WTC11 (cell line): ENCODE data around the gene RRP12. TPM values are rescaled to one million over a fixed set of nuclear protein-coding genes. Genes with fewer than 3 reads are reported as not detected.

Experiments used
- ATAC-seq: fragments of 200-7000 bp; cut with Tn5 transposase; 2 replicates; pipeline ENCODE4 v1.10.0; 2021; ENCODE audit warnings: mild to moderate bottlenecking, moderate library complexity
- CTCF ChIA-PET: fragments of 300-600 bp; sonication (Branson Sonifier 250); formaldehyde crosslinking; loops from one replicate; lab custom pipeline; 2021; ENCODE audit warnings: antibody characterized with exemption; lab: Charles Lee
- POLR2A ChIA-PET: fragments of 350-600 bp; sonication (Branson Sonifier 250); formaldehyde crosslinking; loops from one replicate; lab custom pipeline; 2021; ENCODE audit warnings: antibody characterized with exemption; lab: Charles Lee
- DNase-seq: peaks from one replicate; pipeline ENCODE4 v3.0.0; 2021; ENCODE audit warnings: low spot score
- H3K27ac Mint-ChIP-seq: 2 replicates; pipeline ENCODE4 v1.8.0; 2021; ENCODE audit warnings: mixed read lengths
- H3K27me3 Mint-ChIP-seq: 2 replicates; pipeline ENCODE4 v1.8.0; 2021; ENCODE audit warnings: low read depth, mild to moderate bottlenecking, moderate library complexity, mixed read lengths
- H3K36me3 Mint-ChIP-seq: 2 replicates; pipeline ENCODE4 v1.8.0; 2021; ENCODE audit warnings: mixed read lengths
- H3K4me1 Mint-ChIP-seq: 2 replicates; pipeline ENCODE4 v1.8.0; 2022; ENCODE audit warnings: mixed read lengths
- H3K4me3 Mint-ChIP-seq: 2 replicates; pipeline ENCODE4 v1.8.0; 2021; ENCODE audit warnings: mild to moderate bottlenecking, moderate library complexity, mixed read lengths
- H3K9me3 Mint-ChIP-seq: 2 replicates; pipeline ENCODE4 v1.8.0; 2021; ENCODE audit warnings: mixed read lengths
- CDX4 ChIP-seq: fragments of 250-450 bp; sonication (Bioruptor Pico); IDR thresholded peaks from 2 replicates; pipeline ENCODE4 v1.9.0; 2021; ENCODE audit warnings: moderate library complexity, mild to moderate bottlenecking, inconsistent platforms, borderline replicate concordance
- E2F1 ChIP-seq: sonication (generic); formaldehyde crosslinking; IDR thresholded peaks from 2 replicates; pipeline ENCODE4 v1.8.0; 2022; ENCODE audit warnings: mild to moderate bottlenecking, missing genetic modification reagents
- ESRRA ChIP-seq: sonication (generic); formaldehyde crosslinking; IDR thresholded peaks from 2 replicates; pipeline ENCODE4 v1.8.1; 2022; ENCODE audit warnings: mild to moderate bottlenecking, missing genetic modification reagents, borderline replicate concordance
- GABPB1 ChIP-seq: sonication (generic); formaldehyde crosslinking; IDR thresholded peaks from 2 replicates; pipeline ENCODE4 v1.8.1; 2023; ENCODE audit warnings: mild to moderate bottlenecking, missing genetic modification reagents
- JUN ChIP-seq: sonication (generic); formaldehyde crosslinking; IDR thresholded peaks from 2 replicates; pipeline ENCODE4 v1.8.0; 2023; ENCODE audit warnings: mild to moderate bottlenecking, missing genetic modification reagents
- KAT7 ChIP-seq: sonication (generic); formaldehyde crosslinking; IDR thresholded peaks from 2 replicates; pipeline ENCODE4 v1.8.1; 2023; ENCODE audit warnings: missing genetic modification reagents, mild to moderate bottlenecking, borderline replicate concordance
- NFYB ChIP-seq: sonication (generic); formaldehyde crosslinking; conservative IDR thresholded peaks from 2 replicates; pipeline ENCODE4 v1.8.0; 2022; ENCODE audit warnings: low read depth, missing genetic modification reagents
- NR1H2 ChIP-seq: sonication (generic); formaldehyde crosslinking; IDR thresholded peaks from 2 replicates; pipeline ENCODE4 v1.9.0; 2021; ENCODE audit warnings: mild to moderate bottlenecking, moderate library complexity, missing genetic modification reagents
- NR3C1 ChIP-seq: sonication (generic); formaldehyde crosslinking; conservative IDR thresholded peaks from 2 replicates; pipeline ENCODE4 v1.8.1; 2023; ENCODE audit warnings: low read depth, mild to moderate bottlenecking, missing genetic modification reagents
- RORB ChIP-seq: fragments of 250-450 bp; sonication (Bioruptor Pico); IDR thresholded peaks from 2 replicates; pipeline ENCODE4 v1.9.0; 2021; ENCODE audit warnings: mild to moderate bottlenecking
- STAT6 ChIP-seq: sonication (generic); formaldehyde crosslinking; conservative IDR thresholded peaks from 2 replicates; pipeline ENCODE4 v1.8.1; 2023; ENCODE audit warnings: mild to moderate bottlenecking, low read depth, missing genetic modification reagents, moderate library complexity
- TP53 ChIP-seq: sonication (generic); formaldehyde crosslinking; IDR thresholded peaks from 2 replicates; pipeline ENCODE4 v1.8.1; 2023; ENCODE audit warnings: mild to moderate bottlenecking, missing genetic modification reagents
- ZNF317 ChIP-seq: sonication (generic); formaldehyde crosslinking; IDR thresholded peaks from 2 replicates; pipeline ENCODE4 v1.8.1; 2023; ENCODE audit warnings: low read depth, mild to moderate bottlenecking, moderate library complexity, missing genetic modification reagents, borderline replicate concordance
- total RNA-seq: library from RNA; stranded (reverse); gene quantifications from 3 replicates; pipeline ENCODE4 v1.2.3, GENCODE V29; 2021
- TF ChIP-seq, protein P1 (sequence below): fragments of 250-450 bp; sonication (Bioruptor Pico); IDR thresholded peaks from 2 replicates; pipeline ENCODE4 v1.9.0; 2021; ENCODE audit warnings: mild to moderate bottlenecking
- TF ChIP-seq, protein P2 (sequence below): sonication (generic); formaldehyde crosslinking; IDR thresholded peaks from 2 replicates; pipeline ENCODE4 v1.8.1; 2022; ENCODE audit warnings: mild to moderate bottlenecking, moderate library complexity, missing genetic modification reagents
- TF ChIP-seq, protein P3 (sequence below): sonication (generic); formaldehyde crosslinking; IDR thresholded peaks from 2 replicates; pipeline ENCODE4 v1.8.0; 2022; ENCODE audit warnings: missing genetic modification reagents

Gene RRP12
- total RNA-seq, 1 experiment from 2014 or later, result 56.6 TPM

GRCh38 chr10:97336006-97336405 lies 65.1 kb downstream of the RRP12 start:
- DNase-seq (no peak), ATAC-seq (no peak)
- Mint-ChIP-seq H3K4me3 (peak overlapping the region; percentile 60), H3K4me1 (peaks cover 55% of the 10 kb centered on the region), H3K9me3 (no peaks in the 10 kb centered on the region), H3K27me3 (no peaks in the 10 kb centered on the region), H3K36me3 (0 out of 2 replicates have a peak, but pooled peaks cover 3% of the 10 kb centered on the region), H3K27ac (peak overlapping the region; percentile 92)
- CTCF ChIA-PET, result no interaction called here
- no peak for TF ChIP-seq RORB (CRISPR knock-in tag)
- no peak for TF ChIP-seq ZNF317 (CRISPR knock-in tag)
- no peak for TF ChIP-seq NFYB (CRISPR knock-in tag)
- no peak for TF ChIP-seq NR1H2 (CRISPR knock-in tag)
- no peak for TF ChIP-seq E2F1 (CRISPR knock-in tag)
- no peak for TF ChIP-seq CDX4 (CRISPR knock-in tag)
- TF ChIP-seq JUN (CRISPR knock-in tag), result no peak
- TF ChIP-seq, protein P1, sequence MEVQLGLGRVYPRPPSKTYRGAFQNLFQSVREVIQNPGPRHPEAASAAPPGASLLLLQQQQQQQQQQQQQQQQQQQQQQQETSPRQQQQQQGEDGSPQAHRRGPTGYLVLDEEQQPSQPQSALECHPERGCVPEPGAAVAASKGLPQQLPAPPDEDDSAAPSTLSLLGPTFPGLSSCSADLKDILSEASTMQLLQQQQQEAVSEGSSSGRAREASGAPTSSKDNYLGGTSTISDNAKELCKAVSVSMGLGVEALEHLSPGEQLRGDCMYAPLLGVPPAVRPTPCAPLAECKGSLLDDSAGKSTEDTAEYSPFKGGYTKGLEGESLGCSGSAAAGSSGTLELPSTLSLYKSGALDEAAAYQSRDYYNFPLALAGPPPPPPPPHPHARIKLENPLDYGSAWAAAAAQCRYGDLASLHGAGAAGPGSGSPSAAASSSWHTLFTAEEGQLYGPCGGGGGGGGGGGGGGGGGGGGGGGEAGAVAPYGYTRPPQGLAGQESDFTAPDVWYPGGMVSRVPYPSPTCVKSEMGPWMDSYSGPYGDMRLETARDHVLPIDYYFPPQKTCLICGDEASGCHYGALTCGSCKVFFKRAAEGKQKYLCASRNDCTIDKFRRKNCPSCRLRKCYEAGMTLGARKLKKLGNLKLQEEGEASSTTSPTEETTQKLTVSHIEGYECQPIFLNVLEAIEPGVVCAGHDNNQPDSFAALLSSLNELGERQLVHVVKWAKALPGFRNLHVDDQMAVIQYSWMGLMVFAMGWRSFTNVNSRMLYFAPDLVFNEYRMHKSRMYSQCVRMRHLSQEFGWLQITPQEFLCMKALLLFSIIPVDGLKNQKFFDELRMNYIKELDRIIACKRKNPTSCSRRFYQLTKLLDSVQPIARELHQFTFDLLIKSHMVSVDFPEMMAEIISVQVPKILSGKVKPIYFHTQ (CRISPR knock-in tag), result no peak
- TF ChIP-seq TP53 (CRISPR knock-in tag), result no peak
- TF ChIP-seq, protein P2, sequence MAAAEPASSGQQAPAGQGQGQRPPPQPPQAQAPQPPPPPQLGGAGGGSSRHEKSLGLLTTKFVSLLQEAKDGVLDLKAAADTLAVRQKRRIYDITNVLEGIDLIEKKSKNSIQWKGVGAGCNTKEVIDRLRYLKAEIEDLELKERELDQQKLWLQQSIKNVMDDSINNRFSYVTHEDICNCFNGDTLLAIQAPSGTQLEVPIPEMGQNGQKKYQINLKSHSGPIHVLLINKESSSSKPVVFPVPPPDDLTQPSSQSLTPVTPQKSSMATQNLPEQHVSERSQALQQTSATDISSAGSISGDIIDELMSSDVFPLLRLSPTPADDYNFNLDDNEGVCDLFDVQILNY, result no peak
- TF ChIP-seq NR3C1 (CRISPR knock-in tag), result no peak
- no peak for TF ChIP-seq ESRRA (CRISPR knock-in tag)
- no peak for TF ChIP-seq STAT6 (CRISPR knock-in tag)
- TF ChIP-seq, protein P3, sequence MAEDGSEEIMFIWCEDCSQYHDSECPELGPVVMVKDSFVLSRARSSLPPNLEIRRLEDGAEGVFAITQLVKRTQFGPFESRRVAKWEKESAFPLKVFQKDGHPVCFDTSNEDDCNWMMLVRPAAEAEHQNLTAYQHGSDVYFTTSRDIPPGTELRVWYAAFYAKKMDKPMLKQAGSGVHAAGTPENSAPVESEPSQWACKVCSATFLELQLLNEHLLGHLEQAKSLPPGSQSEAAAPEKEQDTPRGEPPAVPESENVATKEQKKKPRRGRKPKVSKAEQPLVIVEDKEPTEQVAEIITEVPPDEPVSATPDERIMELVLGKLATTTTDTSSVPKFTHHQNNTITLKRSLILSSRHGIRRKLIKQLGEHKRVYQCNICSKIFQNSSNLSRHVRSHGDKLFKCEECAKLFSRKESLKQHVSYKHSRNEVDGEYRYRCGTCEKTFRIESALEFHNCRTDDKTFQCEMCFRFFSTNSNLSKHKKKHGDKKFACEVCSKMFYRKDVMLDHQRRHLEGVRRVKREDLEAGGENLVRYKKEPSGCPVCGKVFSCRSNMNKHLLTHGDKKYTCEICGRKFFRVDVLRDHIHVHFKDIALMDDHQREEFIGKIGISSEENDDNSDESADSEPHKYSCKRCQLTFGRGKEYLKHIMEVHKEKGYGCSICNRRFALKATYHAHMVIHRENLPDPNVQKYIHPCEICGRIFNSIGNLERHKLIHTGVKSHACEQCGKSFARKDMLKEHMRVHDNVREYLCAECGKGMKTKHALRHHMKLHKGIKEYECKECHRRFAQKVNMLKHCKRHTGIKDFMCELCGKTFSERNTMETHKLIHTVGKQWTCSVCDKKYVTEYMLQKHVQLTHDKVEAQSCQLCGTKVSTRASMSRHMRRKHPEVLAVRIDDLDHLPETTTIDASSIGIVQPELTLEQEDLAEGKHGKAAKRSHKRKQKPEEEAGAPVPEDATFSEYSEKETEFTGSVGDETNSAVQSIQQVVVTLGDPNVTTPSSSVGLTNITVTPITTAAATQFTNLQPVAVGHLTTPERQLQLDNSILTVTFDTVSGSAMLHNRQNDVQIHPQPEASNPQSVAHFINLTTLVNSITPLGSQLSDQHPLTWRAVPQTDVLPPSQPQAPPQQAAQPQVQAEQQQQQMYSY, result no peak
- no peak for TF ChIP-seq GABPB1
- TF ChIP-seq KAT7, result no peak
- POLR2A ChIA-PET, result no interaction called here
